ENCODE data around the gene AKAIN1. TPM values are rescaled to one million over a fixed set of nuclear protein-coding genes. Genes with fewer than 3 reads are reported as not detected.

Gene AKAIN1
- total and polyA plus RNA-seq, 2 of the 8 experiments (the other 6 are each of a cell fraction or from before 2014, with no cell fraction given), result not detected

GRCh38 chr18:5103693-5104092, 93.4 kb downstream of the AKAIN1 start:
- no peak overlapping the region for H4K91ac ChIP-seq (replicated peaks; ENCODE audit: insufficient read length, low read length)
- no peak overlapping the region for H3K56ac ChIP-seq (replicated peaks; ENCODE audit: insufficient read length, low read depth, low read length)
- H3K27me3 ChIP-seq (replicated peaks in 1 of 4; ENCODE audit: control insufficient read depth in 3 of 4, extremely low read depth in 1 of 4, insufficient read depth in 3 of 4, low read length in 3 of 4), result no peaks in the 10 kb centered on the region
- DNase-seq (ENCODE audit: low read depth in 1 of 2, low spot score in 2 of 2), result no peak
- H4K20me1 ChIP-seq (replicated peaks in 1 of 2; ENCODE audit: control insufficient read depth in 1 of 2, insufficient read depth in 2 of 2, low read length in 2 of 2), result no peaks in the 10 kb centered on the region
- ChIA-PET POLR2A (ENCODE audit: partially characterized antibody) (no interaction called here), CTCF (ENCODE audit: partially characterized antibody) (interaction anchor here (0.8 to 3.3 kb wide), 4 partner anchors 30 to 110 kb away, joined by 3 to 11 read pairs (median 3); no protein-coding TSS in a partner anchor)
- no peak overlapping the region for H4K8ac ChIP-seq (ENCODE audit: extremely low read depth, insufficient read depth, low read length)
- no peak overlapping the region for H2BK120ac ChIP-seq (replicated peaks; ENCODE audit: low read depth, low read length)
- no peak overlapping the region for H3K18ac ChIP-seq (ENCODE audit: extremely low read depth, low read length)
- H3K4ac ChIP-seq (replicated peaks; ENCODE audit: insufficient read length, low read depth, low read length), result no peak overlapping the region
- H3K27ac ChIP-seq (ENCODE audit: low read depth, low read length), result no peak overlapping the region
- H2AFZ ChIP-seq (ENCODE audit: low read length), result no peak overlapping the region
- no peak for FAIRE-seq
- peaks cover 0 to 4% (median 0%) of the 10 kb centered on the region in 4 experiments; a peak in 2 of 7 replicates for H3K4me1 ChIP-seq (replicated peaks in 1 of 4; ENCODE audit: control insufficient read depth in 3 of 4, insufficient read depth in 4 of 4, low read length in 3 of 4)
- H3K23me2 ChIP-seq (ENCODE audit: low read depth, low read length), result no peaks in the 10 kb centered on the region
- no peaks in the 10 kb centered on the region; a peak in 1 of 8 replicates for H3K36me3 ChIP-seq (ENCODE audit: control insufficient read depth in 2 of 4, insufficient read depth in 4 of 4, low read length in 3 of 4)
- peak overlapping the region in 1 of 2 experiments; percentile 36; a peak in 1 of 4 replicates for H3K4me2 ChIP-seq (ENCODE audit: insufficient read depth in 1 of 2, low read depth in 2 of 2, low read length in 2 of 2)
- no peak overlapping the region for H3K9ac ChIP-seq (replicated peaks in 1 of 4; ENCODE audit: extremely low read depth in 1 of 4, low read depth in 3 of 4, low read length in 3 of 4)
- H3K4me3 ChIP-seq (ENCODE audit: extremely low read depth in 1 of 4, insufficient read depth in 2 of 4, low read depth in 3 of 4, low read length in 4 of 4), result no peak overlapping the region; a peak in 1 of 8 replicates
- H4K5ac ChIP-seq (ENCODE audit: insufficient read length, low read depth, low read length), result no peak overlapping the region
- no peak overlapping the region for H2BK15ac ChIP-seq (ENCODE audit: low read length)
- H2BK12ac ChIP-seq (ENCODE audit: low read depth, low read length), result no peak overlapping the region
- H3K14ac ChIP-seq (ENCODE audit: insufficient read length), result no peak overlapping the region
- no peak overlapping the region for H2BK5ac ChIP-seq (ENCODE audit: low read depth, low read length)
- peaks cover 0 to 2% of the 10 kb centered on the region in 2 experiments; a peak in 1 of 4 replicates for H3K9me3 ChIP-seq (ENCODE audit: insufficient read depth in 2 of 2, low read depth in 1 of 2, low read length in 1 of 2)
- no peak overlapping the region for H2AK5ac ChIP-seq (ENCODE audit: low read depth, low read length)
- H2BK20ac ChIP-seq (ENCODE audit: low read length), result no peak overlapping the region
- no peaks in the 10 kb centered on the region for H3K79me2 ChIP-seq (ENCODE audit: control insufficient read depth in 1 of 2, insufficient read depth in 2 of 2, low read length in 2 of 2)
- H3K23ac ChIP-seq (ENCODE audit: insufficient read length), result no peak overlapping the region
- H3K79me1 ChIP-seq (ENCODE audit: low read depth, low read length), result no peaks in the 10 kb centered on the region
- WGBS, 2 experiments (ENCODE audit: extremely low coverage in 1 of 2, insufficient coverage in 1 of 2, insufficient read length in 1 of 2, insufficient replicate concordance in 2 of 2, low coverage in 1 of 2, low lambda C conversion rate in 2 of 2, missing lambda C conversion rate in 1 of 2), result 86% methylated on average over 2 of the region's 2 CpGs; no CpG with 5 or more reads in 1 of the 2 experiments
- TF ChIP-seq BCL11A (IDR thresholded peaks at IDR 0.05; ENCODE audit: low read depth in 2 of 2, low read length in 2 of 2) (no peak), TCF12 (IDR thresholded peaks at IDR 0.05; ENCODE audit: low read depth, low read length) (no peak), RAD21 (IDR thresholded peaks at IDR 0.05 in 1 of 2, conservative IDR thresholded peaks at IDR 0.05 in 1 of 2; ENCODE audit: low read depth in 2 of 2, low read length in 2 of 2) (no peak), CBX8 (IDR thresholded peaks at IDR 0.05; ENCODE audit: borderline replicate concordance, low read depth, low read length) (no peak), POU5F1 (IDR thresholded peaks at IDR 0.05; ENCODE audit: low read depth, low read length) (no peak), CEBPB (IDR thresholded peaks at IDR 0.05; ENCODE audit: low read depth, low read length) (no peak), RFX5 (IDR thresholded peaks at IDR 0.05; ENCODE audit: borderline replicate concordance, low read depth, low read length) (no peak), FOSL1 (IDR thresholded peaks at IDR 0.05; ENCODE audit: insufficient read depth, low read depth, low read length) (no peak), YY1 (IDR thresholded peaks at IDR 0.05; ENCODE audit: low read depth, low read length) (no peak), EP300 (IDR thresholded peaks at IDR 0.05; ENCODE audit: borderline replicate concordance in 1 of 2, low read depth in 2 of 2, low read length in 2 of 2) (no peak), EGR1 (IDR thresholded peaks at IDR 0.05; ENCODE audit: borderline replicate concordance, low read depth, low read length) (no peak), MAX (IDR thresholded peaks at IDR 0.05) (no peak), TBP (IDR thresholded peaks at IDR 0.05; ENCODE audit: low read depth, low read length) (no peak)
